GM12873 (cell line): Measurements from ENCODE around the gene ECPAS.

Experiments
- TF ChIP-seq, protein P1 (sequence below): IDR thresholded peaks from 2 replicates; pipeline ENCODE4 v1.5.1; 2012; ENCODE audit warnings: low read depth, mild to moderate bottlenecking, moderate library complexity, low read length, control low read depth; ENCODE audit not compliant: insufficient read depth; ENCODE audit errors: missing control alignments

Gene ECPAS

DNA sequence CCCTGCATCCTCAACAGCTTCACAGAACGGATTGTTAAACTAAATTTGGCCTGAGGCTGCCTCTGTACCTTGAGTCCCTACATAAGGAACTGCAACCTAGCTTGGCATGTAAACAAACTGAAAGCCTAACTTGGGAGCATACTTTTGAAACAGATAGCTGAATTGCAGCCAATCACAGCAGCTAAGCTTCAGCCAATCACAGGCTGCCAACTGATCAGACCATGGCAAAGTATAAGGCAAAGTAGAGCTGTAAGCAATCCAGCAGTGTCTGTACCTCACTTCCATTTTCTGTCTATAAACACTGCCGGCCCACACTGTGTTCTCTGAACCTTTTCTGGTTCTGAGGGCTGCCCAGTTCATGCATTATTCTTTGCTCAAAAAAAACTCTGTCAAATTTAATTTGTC lies 31.9 kb upstream of the ECPAS start:
- TF ChIP-seq, protein P1, sequence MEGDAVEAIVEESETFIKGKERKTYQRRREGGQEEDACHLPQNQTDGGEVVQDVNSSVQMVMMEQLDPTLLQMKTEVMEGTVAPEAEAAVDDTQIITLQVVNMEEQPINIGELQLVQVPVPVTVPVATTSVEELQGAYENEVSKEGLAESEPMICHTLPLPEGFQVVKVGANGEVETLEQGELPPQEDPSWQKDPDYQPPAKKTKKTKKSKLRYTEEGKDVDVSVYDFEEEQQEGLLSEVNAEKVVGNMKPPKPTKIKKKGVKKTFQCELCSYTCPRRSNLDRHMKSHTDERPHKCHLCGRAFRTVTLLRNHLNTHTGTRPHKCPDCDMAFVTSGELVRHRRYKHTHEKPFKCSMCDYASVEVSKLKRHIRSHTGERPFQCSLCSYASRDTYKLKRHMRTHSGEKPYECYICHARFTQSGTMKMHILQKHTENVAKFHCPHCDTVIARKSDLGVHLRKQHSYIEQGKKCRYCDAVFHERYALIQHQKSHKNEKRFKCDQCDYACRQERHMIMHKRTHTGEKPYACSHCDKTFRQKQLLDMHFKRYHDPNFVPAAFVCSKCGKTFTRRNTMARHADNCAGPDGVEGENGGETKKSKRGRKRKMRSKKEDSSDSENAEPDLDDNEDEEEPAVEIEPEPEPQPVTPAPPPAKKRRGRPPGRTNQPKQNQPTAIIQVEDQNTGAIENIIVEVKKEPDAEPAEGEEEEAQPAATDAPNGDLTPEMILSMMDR: no peak

DNA sequence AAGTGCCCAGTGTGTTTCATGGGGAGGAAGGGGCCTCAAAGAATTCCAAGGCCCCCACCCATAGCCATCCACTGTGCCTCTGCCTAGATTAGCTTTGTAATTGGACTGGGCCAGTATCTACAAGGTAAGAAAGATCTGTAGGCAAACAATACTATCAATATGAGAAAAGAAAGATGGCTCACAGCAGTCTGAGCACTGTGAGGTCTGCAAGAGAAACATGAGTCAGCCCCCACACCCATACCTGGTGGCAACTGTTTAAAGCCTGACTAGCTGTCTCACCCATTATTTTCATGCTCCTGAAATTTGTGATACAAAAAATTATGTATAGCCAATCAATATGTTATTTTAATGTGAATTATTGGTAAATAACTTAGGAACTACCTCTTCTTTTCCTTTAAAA lies 30.8 kb upstream of the ECPAS start:
- TF ChIP-seq, protein P1: no peak

DNA sequence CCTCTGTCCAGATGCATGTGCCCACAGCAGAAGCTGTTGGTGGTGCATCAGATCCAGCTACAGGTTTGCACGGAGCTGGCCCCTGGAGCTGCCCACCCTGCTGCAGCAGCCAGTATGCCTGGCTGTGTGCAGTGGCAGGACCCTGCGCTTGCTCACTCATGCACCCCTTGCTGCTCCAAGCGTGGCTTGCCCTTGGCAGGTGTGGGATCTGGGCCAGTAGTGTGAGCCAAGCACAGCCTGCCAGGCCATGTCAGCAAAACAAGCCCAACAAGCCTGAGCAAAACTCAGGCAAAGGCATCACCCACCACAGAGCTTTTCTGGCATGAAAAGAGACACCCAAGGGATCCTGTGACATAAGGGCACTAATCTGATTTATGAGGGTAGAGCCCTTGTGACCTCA lies 18.3 kb upstream of the ECPAS start:
- TF ChIP-seq, protein P1: no peak

DNA sequence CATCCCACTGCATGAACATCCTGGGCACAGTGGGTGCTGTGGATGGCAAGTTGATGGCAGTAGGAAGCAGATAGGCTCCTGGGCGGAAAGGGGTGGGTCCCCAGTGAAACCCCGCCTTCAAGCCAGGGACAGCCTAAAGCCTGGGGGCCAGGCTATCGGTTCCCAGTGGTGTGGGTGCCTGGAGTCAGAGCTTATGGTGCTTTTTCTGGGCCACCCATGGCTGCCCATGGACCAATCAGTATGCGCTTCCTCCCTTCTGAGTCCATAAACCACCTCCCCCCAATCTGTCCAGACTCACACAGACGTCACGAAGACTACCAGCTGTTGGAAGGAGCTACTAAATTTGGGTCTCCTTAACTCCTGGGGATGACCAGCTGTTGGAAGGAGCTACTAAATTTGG lies 17.5 kb upstream of the ECPAS start:
- TF ChIP-seq, protein P1: no peak

DNA sequence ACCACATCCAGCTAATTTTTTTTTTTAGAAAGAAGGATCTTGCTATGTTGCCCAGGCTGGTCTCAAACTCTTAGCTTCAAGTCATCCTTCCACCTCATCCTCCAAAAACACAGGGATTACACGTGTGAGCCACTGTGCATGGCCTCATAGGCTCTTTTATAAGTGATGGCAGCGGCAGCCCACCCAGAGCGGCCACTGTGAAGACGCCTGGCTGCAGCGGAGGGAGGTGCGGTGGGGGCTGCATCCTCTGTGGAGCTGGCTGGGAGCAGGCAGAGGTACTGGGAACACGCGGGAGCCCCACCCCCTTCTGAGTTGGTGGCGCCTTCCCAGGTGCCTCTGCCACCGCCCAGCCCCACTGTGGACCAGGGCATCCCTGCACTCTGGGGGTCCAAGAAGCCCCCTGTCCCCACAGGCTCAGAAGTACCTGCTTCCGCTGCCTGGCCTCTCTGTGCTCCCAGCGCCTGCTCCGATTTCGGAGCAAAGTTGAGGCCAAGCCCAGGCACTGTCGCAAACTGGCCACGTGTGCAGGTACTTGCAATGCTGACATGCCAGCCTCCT lies 16.9 kb upstream of the ECPAS start:
- TF ChIP-seq, protein P1: no peak

DNA sequence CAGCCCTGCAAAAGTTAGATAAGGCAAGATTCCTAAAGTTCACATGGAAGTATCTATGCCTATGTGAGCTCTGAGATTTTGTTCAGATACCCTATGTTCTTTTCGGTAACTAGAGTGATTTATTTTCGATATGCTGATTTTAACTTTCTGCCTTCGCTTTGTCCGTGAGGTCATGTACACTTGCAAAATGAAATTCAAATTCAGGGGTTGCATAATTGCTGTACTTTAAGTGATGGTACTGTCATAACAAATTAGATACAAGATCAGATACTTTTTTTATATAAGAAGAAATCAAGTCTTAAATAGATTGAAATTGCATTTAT lies 350 bp upstream of the ECPAS start:
- TF ChIP-seq, protein P1: no peak

DNA sequence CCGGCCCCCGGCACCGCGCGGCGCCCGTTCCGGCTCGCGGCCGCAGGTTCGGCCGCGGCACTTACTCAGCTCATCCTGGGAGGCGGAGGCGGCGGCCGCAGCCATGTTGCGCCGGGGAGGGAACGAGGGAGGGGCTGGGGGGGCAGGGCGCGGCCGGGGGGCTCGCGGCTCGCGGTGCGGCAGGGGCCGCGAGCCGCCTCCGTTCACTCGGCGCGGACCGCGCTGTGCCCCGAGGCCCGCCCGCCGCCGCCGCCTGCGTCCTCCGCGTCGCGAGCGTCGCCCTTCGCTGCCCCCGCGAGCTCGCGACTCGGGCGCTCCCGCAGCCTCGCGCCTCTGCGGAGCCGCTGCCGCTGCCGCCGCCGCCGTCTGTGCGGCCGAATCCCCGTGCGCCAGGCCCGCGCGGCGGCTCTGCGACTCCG lies 735 bp downstream of the ECPAS start:
- TF ChIP-seq, protein P1: no peak
